K562 (cell line): ENCODE results near the gene SLC13A3.

Experiments used
- ATF6 ChIP-seq: sonication (generic); formaldehyde crosslinking; IDR thresholded peaks from 2 replicates; pipeline ENCODE4 v1.4.0; 2020; ENCODE audit warnings: mild to moderate bottlenecking, missing genetic modification reagents
- CREBBP ChIP-seq: IDR thresholded peaks from one replicate; pipeline ENCODE4 v1.6.1; 2012; ENCODE audit warnings: low read depth, mild to moderate bottlenecking, control low read depth, inconsistent platforms, low read length
- CTCF ChIP-seq, 3 experiments: IDR thresholded peaks in 2 of 3; conservative IDR thresholded peaks in 1 of 3; 2 replicates each; pipeline ENCODE4 v1.5.1; 2011 to 2012; ENCODE audit warnings: low read length in 3 of 3, mild to moderate bottlenecking in 3 of 3, control low read depth in 2 of 3, improper control_type of control experiment in 1 of 3, inconsistent platforms in 1 of 3, low read depth in 1 of 3, mixed read lengths in 1 of 3, moderate library complexity in 1 of 3; ENCODE audit not compliant: insufficient read depth in 2 of 3
- GABPA ChIP-seq: fragments of 200-800 bp; sonication (Bioruptor generic); conservative IDR thresholded peaks from 2 replicates; pipeline ENCODE4 v1.6.1; 2016; ENCODE audit warnings: low read depth, missing genetic modification characterization, missing compliant biosample characterization
- KAT7 ChIP-seq: sonication (generic); formaldehyde crosslinking; IDR thresholded peaks from 2 replicates; pipeline ENCODE4 v1.8.0; 2022; ENCODE audit warnings: missing genetic modification reagents, mild to moderate bottlenecking, borderline replicate concordance
- MTF1 ChIP-seq: fragments of 250-450 bp; sonication (Bioruptor Pico); IDR thresholded peaks from 2 replicates; pipeline ENCODE4 v1.9.0; 2021; ENCODE audit warnings: moderate library complexity, mild to moderate bottlenecking, inconsistent platforms, borderline replicate concordance
- RFX5 ChIP-seq: IDR thresholded peaks from 2 replicates; pipeline ENCODE4 v1.6.1; 2011; ENCODE audit warnings: low read depth, mild to moderate bottlenecking, improper control_type of control experiment, low read length
- SREBF2 ChIP-seq: sonication (generic); formaldehyde crosslinking; IDR thresholded peaks from 2 replicates; pipeline ENCODE4 v1.4.0; 2020; ENCODE audit warnings: mild to moderate bottlenecking, missing genetic modification reagents
- ZNF263 ChIP-seq: sonication (generic); formaldehyde crosslinking; IDR thresholded peaks from 2 replicates; pipeline ENCODE4 v1.8.0; 2022; ENCODE audit warnings: mild to moderate bottlenecking, missing genetic modification reagents, borderline replicate concordance

GRCh38 chr20:46572153-46572552, 79.1 kb downstream of the SLC13A3 start:
- TF ChIP-seq ATF6 (CRISPR knock-in tag) (no peak), CTCF (IDR thresholded peaks at IDR 0.05 in 2 of 3, conservative IDR thresholded peaks at IDR 0.05 in 1 of 3; ENCODE audit: insufficient read depth in 2 of 3, low read depth in 1 of 3, low read length in 3 of 3) (no peak), KAT7 (CRISPR knock-in tag) (no peak), SREBF2 (no peak), MTF1 (no peak), RFX5 (no peak), GABPA (tag) (no peak), ZNF263 (CRISPR knock-in tag) (no peak), CREBBP (no peak)
